NT2/D1 (cell line): Measurements from ENCODE around the gene PPP1CA.

Source experiments
- SUZ12 ChIP-seq: IDR thresholded peaks from 2 replicates; pipeline ENCODE4 v1.6.1; 2011; ENCODE audit not compliant: insufficient read length, insufficient read depth; ENCODE audit errors: extremely low read depth
- YY1 ChIP-seq: IDR thresholded peaks from 2 replicates; pipeline ENCODE4 v1.6.1; 2011; ENCODE audit not compliant: insufficient read length, insufficient read depth
- ZNF274 ChIP-seq: IDR thresholded peaks from 2 replicates; pipeline ENCODE4 v1.6.1; 2011; ENCODE audit warnings: mild to moderate bottlenecking, low read depth, low read length

DNA sequence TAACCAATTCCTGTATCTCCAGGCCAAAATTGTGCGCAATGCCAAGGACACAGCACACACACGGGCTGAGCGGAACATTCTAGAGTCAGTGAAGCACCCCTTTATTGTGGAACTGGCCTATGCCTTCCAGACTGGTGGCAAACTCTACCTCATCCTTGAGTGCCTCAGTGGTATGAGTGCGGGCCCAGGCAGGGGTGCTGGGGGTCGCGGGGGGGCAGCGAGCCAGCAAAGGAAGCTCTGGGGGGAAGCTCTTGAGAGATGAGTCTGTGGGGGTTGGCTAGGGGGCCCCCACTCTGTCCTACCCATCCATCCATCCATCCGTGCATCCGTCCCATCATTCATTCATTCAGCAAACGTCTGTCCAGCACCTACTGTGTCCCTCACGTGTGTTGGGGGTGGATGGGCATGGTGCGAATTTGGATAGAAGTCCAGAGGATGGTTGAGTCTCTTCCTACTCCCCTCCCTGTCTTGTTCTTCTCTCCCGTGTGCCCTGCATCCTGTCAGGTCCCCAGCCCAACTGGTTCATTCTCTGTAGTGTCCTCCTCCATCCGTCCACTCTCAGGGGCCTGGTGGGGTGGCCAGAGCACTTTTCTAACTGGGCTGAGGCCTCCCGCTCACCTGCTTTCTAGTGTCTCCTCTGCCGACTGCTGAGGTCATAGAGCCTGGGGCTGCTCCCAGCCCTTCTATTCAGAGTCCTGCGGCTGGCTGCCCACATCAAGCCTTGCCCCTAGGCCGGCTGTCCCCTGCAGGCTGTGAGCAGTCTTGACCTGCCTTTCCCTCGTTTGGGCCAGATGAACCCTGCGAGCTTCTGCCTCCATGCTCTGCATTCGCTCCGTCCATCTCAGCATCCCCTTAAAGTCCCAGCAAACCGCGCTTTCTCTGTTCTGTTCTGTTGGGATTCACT, 29.9 kb upstream of the PPP1CA start:
- no peak for TF ChIP-seq YY1
- TF ChIP-seq ZNF274, result no peak
- no peak for TF ChIP-seq SUZ12
